Fibroblast of lung (primary cell): ENCODE data around the gene HSF5.

Experiments
- CTCF ChIP-seq, 2 donors: IDR thresholded peaks in 1 of 2; conservative IDR thresholded peaks in 1 of 2; 1 replicate in 1 of 2; 2 replicates in 1 of 2; pipeline ENCODE4 v1.5.1; 2011 to 2012; ENCODE audit warnings: low read length in 2 of 2, control low read depth in 1 of 2, inconsistent platforms in 1 of 2, low read depth in 1 of 2, mild to moderate bottlenecking in 1 of 2
- EZH2 ChIP-seq: IDR thresholded peaks from 2 replicates; pipeline ENCODE4 v1.5.1; 2012; ENCODE audit warnings: low read length, control low read depth, mild to moderate bottlenecking; ENCODE audit errors: missing control alignments

- TF ChIP-seq EZH2, result no peak
- no peak for TF ChIP-seq CTCF (conservative IDR thresholded peaks at IDR 0.05 in 1 of 2, IDR thresholded peaks at IDR 0.05 in 1 of 2; ENCODE audit: low read depth in 1 of 2, low read length in 2 of 2)
These were observed 78.8 kb downstream of the HSF5 start for GRCh38 chr17:58409432-58409831.
